H9 (cell line): Measurements from ENCODE around the gene MAP6. TPM values are rescaled to one million over a fixed set of nuclear protein-coding genes. Genes with fewer than 3 reads are reported as not detected.

ENCODE experiments used
- DNase-seq: peaks from one replicate; pipeline ENCODE4 v3.0.0-alpha.2; 2017
- H2AFZ ChIP-seq: one replicate; pipeline ENCODE4 v1.6.1; 2013; ENCODE audit warnings: mild to moderate bottlenecking, low read length, control low read depth, moderate library complexity
- H2AK5ac ChIP-seq: 2 replicates; pipeline ENCODE4 v1.6.1; 2013; ENCODE audit warnings: low read length, control low read depth, mixed read lengths; ENCODE audit not compliant: insufficient read length
- H2BK120ac ChIP-seq: one replicate; pipeline ENCODE4 v1.6.1; 2013; ENCODE audit warnings: low read depth, mild to moderate bottlenecking, low read length, control low read depth, inconsistent platforms; ENCODE audit not compliant: poor library complexity, severe bottlenecking
- H2BK12ac ChIP-seq: 2 replicates; pipeline ENCODE4 v1.6.1; 2013; ENCODE audit warnings: low read length, control low read depth, mixed read lengths, low read depth; ENCODE audit not compliant: insufficient read length
- H2BK15ac ChIP-seq: 2 replicates; pipeline ENCODE4 v1.6.1; 2013; ENCODE audit warnings: low read depth, low read length, control low read depth
- H2BK20ac ChIP-seq: one replicate; pipeline ENCODE4 v1.6.1; 2013; ENCODE audit warnings: low read depth, mild to moderate bottlenecking, low read length, control low read depth, inconsistent platforms; ENCODE audit not compliant: poor library complexity, severe bottlenecking
- H2BK5ac ChIP-seq: 2 replicates; pipeline ENCODE4 v1.6.1; 2013; ENCODE audit warnings: low read length, control low read depth, mixed read lengths; ENCODE audit not compliant: insufficient read length
- H3K14ac ChIP-seq: 2 replicates; pipeline ENCODE4 v1.6.1; 2013; ENCODE audit warnings: low read length, control low read depth; ENCODE audit not compliant: insufficient read depth
- H3K18ac ChIP-seq: 2 replicates; pipeline ENCODE4 v1.6.1; 2013; ENCODE audit warnings: low read depth, mild to moderate bottlenecking, mixed read lengths, low read length, control low read depth; ENCODE audit not compliant: insufficient read length
- H3K23ac ChIP-seq: 2 replicates; pipeline ENCODE4 v1.6.1; 2013; ENCODE audit warnings: low read length, control low read depth, mixed read lengths, low read depth; ENCODE audit not compliant: insufficient read length
- H3K23me2 ChIP-seq: 2 replicates; pipeline ENCODE4 v1.6.1; 2013; ENCODE audit warnings: low read depth, mild to moderate bottlenecking, mixed read lengths, low read length, control low read depth; ENCODE audit not compliant: insufficient read length, poor library complexity, severe bottlenecking
- H3K27ac ChIP-seq: 2 replicates; pipeline ENCODE4 v1.5.1; 2013; ENCODE audit warnings: low read length, control low read depth, mixed read lengths, low read depth; ENCODE audit not compliant: insufficient read length
- H3K27me3 ChIP-seq: 2 replicates; pipeline ENCODE4 v1.6.1; 2013; ENCODE audit warnings: low read length, control low read depth, inconsistent platforms; ENCODE audit not compliant: insufficient read depth
- H3K4ac ChIP-seq: 2 replicates; pipeline ENCODE4 v1.6.1; 2013; ENCODE audit warnings: low read depth, mild to moderate bottlenecking, control low read depth, inconsistent platforms, low read length, moderate library complexity
- H3K4me1 ChIP-seq: 2 replicates; pipeline ENCODE4 v1.6.1; 2013; ENCODE audit warnings: low read length, control low read depth, inconsistent platforms; ENCODE audit not compliant: insufficient read depth
- H3K4me2 ChIP-seq: 2 replicates; pipeline ENCODE4 v1.6.1; 2013; ENCODE audit warnings: low read length, control low read depth, mixed read lengths; ENCODE audit not compliant: insufficient read length, insufficient read depth
- H3K56ac ChIP-seq: 2 replicates; pipeline ENCODE4 v1.6.1; 2013; ENCODE audit warnings: low read depth, mild to moderate bottlenecking, mixed read lengths, low read length, control low read depth; ENCODE audit not compliant: insufficient read length
- H3K79me1 ChIP-seq: 2 replicates; pipeline ENCODE4 v1.6.1; 2013; ENCODE audit warnings: low read depth, mild to moderate bottlenecking, moderate library complexity, low read length, control low read depth, inconsistent platforms; ENCODE audit not compliant: insufficient read depth, poor library complexity, severe bottlenecking
- H3K79me2 ChIP-seq: 2 replicates; pipeline ENCODE4 v1.6.1; 2013; ENCODE audit warnings: low read length, control low read depth, inconsistent platforms; ENCODE audit not compliant: insufficient read depth
- H3K9ac ChIP-seq: 2 replicates; pipeline ENCODE4 v1.6.1; 2013; ENCODE audit warnings: low read length, control low read depth, mixed read lengths; ENCODE audit not compliant: insufficient read length; ENCODE audit errors: extremely low read depth
- H3K9me3 ChIP-seq: one replicate; pipeline ENCODE4 v1.6.1; 2013; ENCODE audit warnings: low read depth, low read length, inconsistent platforms; ENCODE audit not compliant: control insufficient read depth
- H3T11ph ChIP-seq: one replicate; pipeline ENCODE4 v1.6.1; 2013; ENCODE audit warnings: mild to moderate bottlenecking, low read length, control low read depth, inconsistent platforms
- H4K20me1 ChIP-seq: one replicate; pipeline ENCODE4 v1.6.1; 2013; ENCODE audit not compliant: control insufficient read depth, insufficient read length, insufficient read depth
- H4K5ac ChIP-seq: 2 replicates; pipeline ENCODE4 v1.6.1; 2013; ENCODE audit warnings: low read depth, mild to moderate bottlenecking, mixed read lengths, low read length, control low read depth; ENCODE audit not compliant: insufficient read length
- H4K8ac ChIP-seq: replicated peaks from 2 replicates; pipeline ENCODE4 v1.6.1; 2013; ENCODE audit warnings: low read length, control low read depth, mixed read lengths, low read depth; ENCODE audit not compliant: insufficient read length
- H4K91ac ChIP-seq: 2 replicates; pipeline ENCODE4 v1.6.1; 2013; ENCODE audit warnings: low read depth, mild to moderate bottlenecking, moderate library complexity, mixed read lengths, low read length, control low read depth; ENCODE audit not compliant: insufficient read length
- H3K27ac Mint-ChIP-seq, 3 experiments: 2 replicates in 2 of 3; 3 replicates in 1 of 3; pipeline ENCODE4 v1.8.0; 2020 to 2021; ENCODE audit warnings: mixed read lengths in 3 of 3, mild to moderate bottlenecking in 1 of 3, moderate library complexity in 1 of 3
- H3K27me3 Mint-ChIP-seq: 2 replicates; pipeline ENCODE4 v1.8.0; 2021; ENCODE audit warnings: low read depth, mild to moderate bottlenecking, moderate library complexity, mixed read lengths
- H3K36me3 Mint-ChIP-seq, 3 experiments: 2 replicates in 2 of 3; 3 replicates in 1 of 3; pipeline ENCODE4 v1.8.0; 2020 to 2021; ENCODE audit warnings: low read depth in 3 of 3, mixed read lengths in 3 of 3; ENCODE audit not compliant: insufficient read depth in 1 of 3
- H3K4me1 Mint-ChIP-seq, 2 experiments: 2 replicates each; pipeline ENCODE4 v1.8.0; 2020; ENCODE audit warnings: mixed read lengths in 2 of 2
- H3K4me3 Mint-ChIP-seq, 2 experiments: 2 replicates in 1 of 2; 3 replicates in 1 of 2; pipeline ENCODE4 v1.8.0; 2020 to 2021; ENCODE audit warnings: mild to moderate bottlenecking in 2 of 2, mixed read lengths in 2 of 2, moderate library complexity in 1 of 2
- H3K9me3 Mint-ChIP-seq, 2 experiments: 2 replicates in 1 of 2; 3 replicates in 1 of 2; pipeline ENCODE4 v1.8.0; 2020; ENCODE audit warnings: mild to moderate bottlenecking in 2 of 2, mixed read lengths in 2 of 2, moderate library complexity in 1 of 2
- CTCF ChIP-seq: fragments of 200-600 bp; sonication (generic); conservative IDR thresholded peaks from 3 replicates; pipeline ENCODE4 v1.8.0; 2021; ENCODE audit warnings: antibody characterized with exemption, mild to moderate bottlenecking
- whole genome bisulfite sequencing: extraction: QIAGEN DNeasy Blood & Tissue Kit; methylation state at CpG from one replicate; pipeline ENCODE4 v1.1.7; 2013; ENCODE audit warnings: missing lambda C conversion rate, low lambda C conversion rate, mixed read lengths; ENCODE audit not compliant: insufficient read length; ENCODE audit errors: extremely low coverage; 5-methylcytosine and 5-hydroxymethylcytosine counted together
- total RNA-seq: library from RNA; stranded (reverse); gene quantifications from 2 replicates; pipeline ENCODE4 v1.2.1, GENCODE V29; 2021

Gene MAP6
- total RNA-seq, 1 experiment from 2014 or later, result 0.77 TPM

- Histone ChIP-seq H3K9me3 (no peaks in the 10 kb centered on the region), H4K91ac (no peak overlapping the region), H3K14ac (no peak overlapping the region), H2AK5ac (no peak overlapping the region), H3K79me1 (no peaks in the 10 kb centered on the region), H3K4me2 (no peak overlapping the region), H2BK15ac (no peak overlapping the region), H4K8ac (no peak overlapping the region), H2BK120ac (no peak overlapping the region), H3K4ac (no peak overlapping the region), H3K56ac (no peak overlapping the region), H3K27me3 (no peaks in the 10 kb centered on the region), H3K9ac (no peak overlapping the region), H3K79me2 (no peaks in the 10 kb centered on the region), H3K4me1 (no peaks in the 10 kb centered on the region), H3K23ac (no peak overlapping the region), H2BK5ac (no peak overlapping the region), H2BK20ac (no peak overlapping the region), H3K23me2 (no peaks in the 10 kb centered on the region), H3T11ph (no peak overlapping the region), H4K20me1 (no peaks in the 10 kb centered on the region), H3K27ac (no peak overlapping the region), H2BK12ac (no peak overlapping the region), H4K5ac (no peak overlapping the region), H2AFZ (no peak overlapping the region), H3K18ac (no peak overlapping the region)
- Mint-ChIP-seq H3K27me3 (peaks cover 60% of the 10 kb centered on the region), H3K4me1 (no peaks in the 10 kb centered on the region), H3K4me3 (no peak overlapping the region), H3K27ac (no peak overlapping the region; a peak in 1 of 7 replicates), H3K9me3 (peaks cover 13 to 20% of the 10 kb centered on the region in 2 experiments), H3K36me3 (peaks cover 0 to 6% (median 3%) of the 10 kb centered on the region in 3 experiments; a peak in 5 of 7 replicates)
- no CpG with 5 or more reads among the region's 17 CpGs for WGBS
- TF ChIP-seq CTCF, result no peak
- DNase-seq, result no peak
Measured at GRCh38 chr11:75678620-75679259, 9.9 kb upstream of the MAP6 start.
